HL-60 (cell line): ENCODE data around the gene FBXW9.

ENCODE experiments used
- POLR2AphosphoS5 ChIP-seq: IDR thresholded peaks from 2 replicates; pipeline ENCODE4 v1.6.1; 2012; ENCODE audit warnings: low read depth
- TF ChIP-seq, protein P1 (sequence below): IDR thresholded peaks from one replicate; pipeline ENCODE4 v1.5.1; 2011; ENCODE audit warnings: low read length, control low read depth, inconsistent platforms; ENCODE audit not compliant: insufficient read depth
- TF ChIP-seq, protein P2 (sequence below): IDR thresholded peaks from 2 replicates; pipeline ENCODE4 v1.6.1; 2012; ENCODE audit warnings: low read depth; ENCODE audit not compliant: insufficient replicate concordance

GRCh38 chr19:12730064-12730463 lies 33.6 kb upstream of the FBXW9 start:
- TF ChIP-seq, protein P1, sequence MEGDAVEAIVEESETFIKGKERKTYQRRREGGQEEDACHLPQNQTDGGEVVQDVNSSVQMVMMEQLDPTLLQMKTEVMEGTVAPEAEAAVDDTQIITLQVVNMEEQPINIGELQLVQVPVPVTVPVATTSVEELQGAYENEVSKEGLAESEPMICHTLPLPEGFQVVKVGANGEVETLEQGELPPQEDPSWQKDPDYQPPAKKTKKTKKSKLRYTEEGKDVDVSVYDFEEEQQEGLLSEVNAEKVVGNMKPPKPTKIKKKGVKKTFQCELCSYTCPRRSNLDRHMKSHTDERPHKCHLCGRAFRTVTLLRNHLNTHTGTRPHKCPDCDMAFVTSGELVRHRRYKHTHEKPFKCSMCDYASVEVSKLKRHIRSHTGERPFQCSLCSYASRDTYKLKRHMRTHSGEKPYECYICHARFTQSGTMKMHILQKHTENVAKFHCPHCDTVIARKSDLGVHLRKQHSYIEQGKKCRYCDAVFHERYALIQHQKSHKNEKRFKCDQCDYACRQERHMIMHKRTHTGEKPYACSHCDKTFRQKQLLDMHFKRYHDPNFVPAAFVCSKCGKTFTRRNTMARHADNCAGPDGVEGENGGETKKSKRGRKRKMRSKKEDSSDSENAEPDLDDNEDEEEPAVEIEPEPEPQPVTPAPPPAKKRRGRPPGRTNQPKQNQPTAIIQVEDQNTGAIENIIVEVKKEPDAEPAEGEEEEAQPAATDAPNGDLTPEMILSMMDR: no peak
- TF ChIP-seq POLR2AphosphoS5: no peak
- TF ChIP-seq, protein P2, sequence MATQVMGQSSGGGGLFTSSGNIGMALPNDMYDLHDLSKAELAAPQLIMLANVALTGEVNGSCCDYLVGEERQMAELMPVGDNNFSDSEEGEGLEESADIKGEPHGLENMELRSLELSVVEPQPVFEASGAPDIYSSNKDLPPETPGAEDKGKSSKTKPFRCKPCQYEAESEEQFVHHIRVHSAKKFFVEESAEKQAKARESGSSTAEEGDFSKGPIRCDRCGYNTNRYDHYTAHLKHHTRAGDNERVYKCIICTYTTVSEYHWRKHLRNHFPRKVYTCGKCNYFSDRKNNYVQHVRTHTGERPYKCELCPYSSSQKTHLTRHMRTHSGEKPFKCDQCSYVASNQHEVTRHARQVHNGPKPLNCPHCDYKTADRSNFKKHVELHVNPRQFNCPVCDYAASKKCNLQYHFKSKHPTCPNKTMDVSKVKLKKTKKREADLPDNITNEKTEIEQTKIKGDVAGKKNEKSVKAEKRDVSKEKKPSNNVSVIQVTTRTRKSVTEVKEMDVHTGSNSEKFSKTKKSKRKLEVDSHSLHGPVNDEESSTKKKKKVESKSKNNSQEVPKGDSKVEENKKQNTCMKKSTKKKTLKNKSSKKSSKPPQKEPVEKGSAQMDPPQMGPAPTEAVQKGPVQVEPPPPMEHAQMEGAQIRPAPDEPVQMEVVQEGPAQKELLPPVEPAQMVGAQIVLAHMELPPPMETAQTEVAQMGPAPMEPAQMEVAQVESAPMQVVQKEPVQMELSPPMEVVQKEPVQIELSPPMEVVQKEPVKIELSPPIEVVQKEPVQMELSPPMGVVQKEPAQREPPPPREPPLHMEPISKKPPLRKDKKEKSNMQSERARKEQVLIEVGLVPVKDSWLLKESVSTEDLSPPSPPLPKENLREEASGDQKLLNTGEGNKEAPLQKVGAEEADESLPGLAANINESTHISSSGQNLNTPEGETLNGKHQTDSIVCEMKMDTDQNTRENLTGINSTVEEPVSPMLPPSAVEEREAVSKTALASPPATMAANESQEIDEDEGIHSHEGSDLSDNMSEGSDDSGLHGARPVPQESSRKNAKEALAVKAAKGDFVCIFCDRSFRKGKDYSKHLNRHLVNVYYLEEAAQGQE: no peak
